ENCODE results near the gene OTOA.

The OTOA gene

GRCh38 chr16:21620592-21620991, 43.2 kb upstream of the OTOA start (continued):
- TF ChIP-seq, protein P1, sequence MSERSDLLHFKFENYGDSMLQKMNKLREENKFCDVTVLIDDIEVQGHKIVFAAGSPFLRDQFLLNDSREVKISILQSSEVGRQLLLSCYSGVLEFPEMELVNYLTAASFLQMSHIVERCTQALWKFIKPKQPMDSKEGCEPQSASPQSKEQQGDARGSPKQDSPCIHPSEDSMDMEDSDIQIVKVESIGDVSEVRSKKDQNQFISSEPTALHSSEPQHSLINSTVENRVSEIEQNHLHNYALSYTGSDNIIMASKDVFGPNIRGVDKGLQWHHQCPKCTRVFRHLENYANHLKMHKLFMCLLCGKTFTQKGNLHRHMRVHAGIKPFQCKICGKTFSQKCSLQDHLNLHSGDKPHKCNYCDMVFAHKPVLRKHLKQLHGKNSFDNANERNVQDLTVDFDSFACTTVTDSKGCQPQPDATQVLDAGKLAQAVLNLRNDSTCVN (tag by site-specific recombination; optimal IDR thresholded peaks at IDR 0.05) = no peak
- no peak for TF ChIP-seq OSR2 (tag by site-specific recombination; IDR thresholded peaks at IDR 0.05)
- no peak for TF ChIP-seq WT1 (tag by site-specific recombination; IDR thresholded peaks at IDR 0.05)

DNA sequence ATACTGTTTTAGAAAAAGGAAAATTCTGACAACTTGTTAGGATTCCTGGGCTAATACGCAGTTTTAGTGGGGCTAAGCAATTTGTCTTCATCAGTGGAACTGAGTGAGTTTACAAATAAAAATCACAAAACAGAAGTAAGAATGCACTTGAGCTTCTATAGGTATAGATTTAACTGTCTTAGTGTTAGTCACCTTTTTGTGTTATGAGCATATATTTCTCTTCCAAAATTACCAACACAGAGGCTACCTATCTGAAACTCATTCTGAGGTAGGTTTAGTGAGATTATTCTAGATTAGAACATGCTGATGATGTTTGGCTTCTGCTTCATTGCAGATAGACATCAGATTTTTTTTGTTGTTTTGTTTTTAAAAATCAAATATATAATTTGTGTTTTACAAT, 41.2 kb upstream of the OTOA start:
- Histone ChIP-seq H3K36me3 (ENCODE audit: control insufficient read depth in 2 of 2, insufficient read depth in 1 of 2, low read length in 2 of 2) (peaks cover 9 to 15% of the 10 kb centered on the region in 2 experiments; a peak in 2 of 3 replicates), H3K4me3 (ENCODE audit: low read depth, low read length) (no peak overlapping the region), H3K9me3 (ENCODE audit: control insufficient read depth, insufficient read depth, low read depth, low read length) (no peaks in the 10 kb centered on the region), H3K4me1 (ENCODE audit: control insufficient read depth, insufficient read depth, low read length) (no peaks in the 10 kb centered on the region), H3K27ac (ENCODE audit: extremely low read depth, low read depth, low read length) (no peak overlapping the region)
- CTCF ChIA-PET = interaction anchor here (1.9 kb wide), 1 partner anchor 20 kb away, joined by 4 read pairs; no protein-coding TSS in a partner anchor
- no peak for TF ChIP-seq PRDM1 (tag by site-specific recombination; IDR thresholded peaks at IDR 0.05)
- TF ChIP-seq, protein P2, sequence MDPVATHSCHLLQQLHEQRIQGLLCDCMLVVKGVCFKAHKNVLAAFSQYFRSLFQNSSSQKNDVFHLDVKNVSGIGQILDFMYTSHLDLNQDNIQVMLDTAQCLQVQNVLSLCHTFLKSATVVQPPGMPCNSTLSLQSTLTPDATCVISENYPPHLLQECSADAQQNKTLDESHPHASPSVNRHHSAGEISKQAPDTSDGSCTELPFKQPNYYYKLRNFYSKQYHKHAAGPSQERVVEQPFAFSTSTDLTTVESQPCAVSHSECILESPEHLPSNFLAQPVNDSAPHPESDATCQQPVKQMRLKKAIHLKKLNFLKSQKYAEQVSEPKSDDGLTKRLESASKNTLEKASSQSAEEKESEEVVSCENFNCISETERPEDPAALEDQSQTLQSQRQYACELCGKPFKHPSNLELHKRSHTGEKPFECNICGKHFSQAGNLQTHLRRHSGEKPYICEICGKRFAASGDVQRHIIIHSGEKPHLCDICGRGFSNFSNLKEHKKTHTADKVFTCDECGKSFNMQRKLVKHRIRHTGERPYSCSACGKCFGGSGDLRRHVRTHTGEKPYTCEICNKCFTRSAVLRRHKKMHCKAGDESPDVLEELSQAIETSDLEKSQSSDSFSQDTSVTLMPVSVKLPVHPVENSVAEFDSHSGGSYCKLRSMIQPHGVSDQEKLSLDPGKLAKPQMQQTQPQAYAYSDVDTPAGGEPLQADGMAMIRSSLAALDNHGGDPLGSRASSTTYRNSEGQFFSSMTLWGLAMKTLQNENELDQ (tag by site-specific recombination; IDR thresholded peaks at IDR 0.05; ENCODE audit: low read depth) = no peak
- TF ChIP-seq, protein P3, sequence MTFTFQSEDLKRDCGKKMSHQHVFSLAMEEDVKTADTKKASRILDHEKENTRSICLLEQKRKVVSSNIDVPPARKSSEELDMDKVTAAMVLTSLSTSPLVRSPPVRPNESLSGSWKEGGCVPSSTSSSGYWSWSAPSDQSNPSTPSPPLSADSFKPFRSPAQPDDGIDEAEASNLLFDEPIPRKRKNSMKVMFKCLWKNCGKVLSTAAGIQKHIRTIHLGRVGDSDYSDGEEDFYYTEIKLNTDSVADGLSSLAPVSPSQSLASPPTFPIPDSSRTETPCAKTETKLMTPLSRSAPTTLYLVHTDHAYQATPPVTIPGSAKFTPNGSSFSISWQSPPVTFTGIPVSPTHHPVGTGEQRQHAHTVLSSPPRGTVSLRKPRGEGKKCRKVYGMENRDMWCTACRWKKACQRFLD (tag by site-specific recombination; IDR thresholded peaks at IDR 0.05) = no peak
- TF ChIP-seq KLF9 (tag by site-specific recombination; IDR thresholded peaks at IDR 0.05; ENCODE audit: low read depth) = no peak
- no peak for TF ChIP-seq ZNF223 (tag by site-specific recombination; IDR thresholded peaks at IDR 0.05)
- TF ChIP-seq GLIS1 (tag by site-specific recombination; IDR thresholded peaks at IDR 0.05) = no peak
- no peak for TF ChIP-seq ZNF2 (tag by site-specific recombination; IDR thresholded peaks at IDR 0.05)
- no peak for TF ChIP-seq ZNF629 (tag by site-specific recombination; IDR thresholded peaks at IDR 0.05)
- no peak for TF ChIP-seq ZNF202 (tag by site-specific recombination; IDR thresholded peaks at IDR 0.05; ENCODE audit: borderline replicate concordance)
- TF ChIP-seq ZNF830 (tag by site-specific recombination; IDR thresholded peaks at IDR 0.05; ENCODE audit: low read depth) = no peak
- TF ChIP-seq ZNF221 (tag by site-specific recombination; IDR thresholded peaks at IDR 0.05; ENCODE audit: borderline replicate concordance) = no peak
- TF ChIP-seq, protein P4, sequence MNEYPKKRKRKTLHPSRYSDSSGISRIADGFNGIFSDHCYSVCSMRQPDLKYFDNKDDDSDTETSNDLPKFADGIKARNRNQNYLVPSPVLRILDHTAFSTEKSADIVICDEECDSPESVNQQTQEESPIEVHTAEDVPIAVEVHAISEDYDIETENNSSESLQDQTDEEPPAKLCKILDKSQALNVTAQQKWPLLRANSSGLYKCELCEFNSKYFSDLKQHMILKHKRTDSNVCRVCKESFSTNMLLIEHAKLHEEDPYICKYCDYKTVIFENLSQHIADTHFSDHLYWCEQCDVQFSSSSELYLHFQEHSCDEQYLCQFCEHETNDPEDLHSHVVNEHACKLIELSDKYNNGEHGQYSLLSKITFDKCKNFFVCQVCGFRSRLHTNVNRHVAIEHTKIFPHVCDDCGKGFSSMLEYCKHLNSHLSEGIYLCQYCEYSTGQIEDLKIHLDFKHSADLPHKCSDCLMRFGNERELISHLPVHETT (tag by site-specific recombination; IDR thresholded peaks at IDR 0.05) = no peak
- no peak for TF ChIP-seq ZFP41 (tag by site-specific recombination; IDR thresholded peaks at IDR 0.05; ENCODE audit: borderline replicate concordance)
- no peak for TF ChIP-seq BCL6B (tag by site-specific recombination; IDR thresholded peaks at IDR 0.05)
- TF ChIP-seq ZNF837 (tag by site-specific recombination; IDR thresholded peaks at IDR 0.05) = no peak
- POLR2A ChIA-PET = interaction anchor here (0.6 kb wide), 3 partner anchors 15 to 18 kb away, joined by 3 to 5 read pairs (median 4); no protein-coding TSS in a partner anchor
